Frontal cortex (tissue), 4 donors: ENCODE results near the gene TLR8. TPM values are rescaled to one million over a fixed set of nuclear protein-coding genes. Genes with fewer than 3 reads are reported as not detected.

ENCODE experiments used
- DNase-seq, 2 donors: peaks; one replicate each; pipeline ENCODE4 v3.0.0; 2012; ENCODE audit warnings: low spot score in 2 of 2
- FAIRE-seq: peaks from 2 replicates; lab custom pipeline; 2012; peaks lifted over from hg19 to GRCh38; lab: Jason Lieb, UNC
- total RNA-seq: library from RNA; depleted of rRNA; stranded (reverse); fragments of >200 nt; gene quantifications from one replicate; pipeline ENCODE4 v1.2.3, GENCODE V29; 2014
- donor health status: control.
- donor health status: control.
- donor health status: control.

The TLR8 gene
- total RNA-seq, 1 donor from 2014 or later = under 0.01 TPM

- FAIRE-seq = no peak
- DNase-seq = peak in 1 of 2 donors; percentile 8
These were observed 12.1 kb upstream of the TLR8 start for GRCh38 chrX:12894074-12895030.

- FAIRE-seq (no peak), DNase-seq (no peak)
These were observed 10.6 kb upstream of the TLR8 start for GRCh38 chrX:12895866-12896265.

GRCh38 chrX:12896935-12897334 lies 9.5 kb upstream of the TLR8 start:
- FAIRE-seq (no peak), DNase-seq (no peak)

- FAIRE-seq (no peak), DNase-seq (no peak)
These were observed 8.3 kb upstream of the TLR8 start for GRCh38 chrX:12898073-12898472.

- FAIRE-seq = no peak
These were observed 6.9 kb upstream of the TLR8 start for GRCh38 chrX:12899506-12899905.

DNA sequence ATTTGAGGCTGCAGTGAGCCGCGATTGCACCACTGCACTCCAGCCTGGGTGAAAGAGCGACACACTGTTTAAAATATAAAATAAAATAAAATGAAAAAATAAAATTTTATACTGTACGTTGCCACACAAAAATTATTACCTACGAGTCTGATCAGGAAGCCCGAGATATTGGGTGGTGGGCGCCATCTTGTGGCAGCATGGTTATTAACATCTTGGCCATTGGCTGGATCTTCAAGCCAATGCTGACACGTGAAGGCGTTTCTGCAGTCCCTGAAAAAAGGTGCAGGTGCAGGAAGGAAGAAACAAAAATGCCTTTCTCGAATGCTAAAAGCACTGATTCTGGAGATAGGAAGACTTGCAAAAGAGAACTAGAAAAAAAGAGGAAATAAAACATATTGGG lies 4.9 kb upstream of the TLR8 start:
- FAIRE-seq = no peak
- DNase-seq = peak in 1 of 2 donors; percentile 32

More at GRCh38 chrX:12899506-12899905, 6.9 kb upstream of the TLR8 start:
- no peak for DNase-seq

DNA sequence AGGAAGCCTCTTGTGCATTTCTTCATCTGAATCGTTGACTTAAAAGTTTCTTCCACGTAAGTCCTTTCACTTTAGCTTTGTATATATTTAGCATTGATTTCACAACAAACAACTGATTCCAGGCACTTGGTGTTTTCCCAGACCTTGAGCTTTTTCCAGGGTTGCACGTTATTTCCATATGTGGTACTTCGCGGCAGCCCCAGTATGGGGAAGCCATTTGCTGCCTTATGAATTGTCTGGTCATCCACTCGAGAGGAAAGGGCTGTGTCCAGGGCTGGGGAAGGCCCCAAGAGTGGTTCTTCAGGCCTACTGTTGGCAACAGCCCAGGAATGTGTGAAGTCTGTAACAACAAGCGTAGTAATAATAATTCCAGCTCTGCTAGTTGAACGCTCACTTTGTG lies 2.8 kb upstream of the TLR8 start:
- FAIRE-seq = no peak
- DNase-seq = no peak

GRCh38 chrX:12910423-12911121 lies 4.2 kb downstream of the TLR8 start:
- DNase-seq (no peak), FAIRE-seq (no peak)

DNA sequence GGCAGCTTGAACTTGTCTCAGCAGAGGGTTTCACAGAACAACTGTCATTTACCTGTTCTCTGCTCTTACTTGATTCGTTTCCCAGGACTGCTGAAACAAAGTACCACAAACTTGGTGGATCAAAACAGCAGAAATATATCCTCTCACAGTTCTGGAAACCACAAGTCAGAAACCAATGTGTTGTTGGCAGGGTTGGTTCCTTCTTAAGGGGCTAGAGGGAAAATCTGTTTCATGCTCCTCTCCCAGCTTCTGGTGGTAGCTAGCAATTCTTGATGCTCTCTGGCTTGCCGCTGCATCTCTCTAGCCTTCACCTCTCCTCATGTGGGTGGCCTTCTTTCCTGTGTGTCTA lies 4.7 kb downstream of the TLR8 start:
- no peak for DNase-seq
- no peak for FAIRE-seq

DNA sequence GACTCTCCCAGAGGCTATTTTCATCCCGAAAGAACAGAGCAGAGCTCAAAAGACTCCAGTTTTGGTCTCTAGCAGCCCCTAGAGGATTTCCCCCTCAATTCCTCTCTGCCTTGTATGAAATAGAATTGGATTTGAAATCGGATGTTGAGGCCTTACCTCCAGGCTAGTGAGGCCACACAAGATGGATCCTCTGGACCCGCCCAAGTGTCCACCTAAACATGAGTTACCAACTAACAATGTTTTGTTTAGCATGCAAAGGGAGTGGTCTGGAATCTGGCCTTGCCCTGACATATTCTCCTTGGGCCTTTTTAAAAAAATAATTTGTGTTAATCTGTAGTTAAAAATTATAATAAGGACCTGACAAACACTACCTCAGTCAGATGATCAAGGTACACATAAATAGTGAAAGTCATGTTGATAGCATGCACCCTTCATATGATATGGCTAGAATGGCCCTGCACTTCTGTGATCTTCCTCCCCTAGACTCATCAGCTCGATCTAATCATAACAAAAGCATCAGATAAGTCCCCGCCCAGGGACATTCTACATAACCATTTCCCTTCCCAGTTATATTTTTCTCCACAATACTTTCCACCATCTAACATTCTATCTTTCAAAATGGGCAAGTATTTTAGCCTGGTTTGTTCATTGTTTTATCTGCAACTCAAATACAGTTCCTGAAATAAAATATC lies 6.5 kb downstream of the TLR8 start:
- DNase-seq (no peak), FAIRE-seq (no peak)

- no peak for FAIRE-seq
These were observed 11.3 kb downstream of the TLR8 start for GRCh38 chrX:12917753-12918152.

GRCh38 chrX:12919051-12919450 lies 12.6 kb downstream of the TLR8 start:
- FAIRE-seq (no peak), DNase-seq (no peak)

More at GRCh38 chrX:12917753-12918152, 11.3 kb downstream of the TLR8 start:
- no peak for DNase-seq

DNA sequence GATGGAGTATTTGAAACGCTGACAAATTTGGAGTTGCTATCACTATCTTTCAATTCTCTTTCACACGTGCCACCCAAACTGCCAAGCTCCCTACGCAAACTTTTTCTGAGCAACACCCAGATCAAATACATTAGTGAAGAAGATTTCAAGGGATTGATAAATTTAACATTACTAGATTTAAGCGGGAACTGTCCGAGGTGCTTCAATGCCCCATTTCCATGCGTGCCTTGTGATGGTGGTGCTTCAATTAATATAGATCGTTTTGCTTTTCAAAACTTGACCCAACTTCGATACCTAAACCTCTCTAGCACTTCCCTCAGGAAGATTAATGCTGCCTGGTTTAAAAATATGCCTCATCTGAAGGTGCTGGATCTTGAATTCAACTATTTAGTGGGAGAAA lies 13.2 kb downstream of the TLR8 start:
- DNase-seq = no peak
- no peak for FAIRE-seq

- DNase-seq (no peak), FAIRE-seq (no peak)
These were observed 14.6 kb downstream of the TLR8 start for GRCh38 chrX:12920990-12921389.

- FAIRE-seq (no peak), DNase-seq (no peak)
These were observed 15.6 kb downstream of the TLR8 start for GRCh38 chrX:12921886-12922598.

DNA sequence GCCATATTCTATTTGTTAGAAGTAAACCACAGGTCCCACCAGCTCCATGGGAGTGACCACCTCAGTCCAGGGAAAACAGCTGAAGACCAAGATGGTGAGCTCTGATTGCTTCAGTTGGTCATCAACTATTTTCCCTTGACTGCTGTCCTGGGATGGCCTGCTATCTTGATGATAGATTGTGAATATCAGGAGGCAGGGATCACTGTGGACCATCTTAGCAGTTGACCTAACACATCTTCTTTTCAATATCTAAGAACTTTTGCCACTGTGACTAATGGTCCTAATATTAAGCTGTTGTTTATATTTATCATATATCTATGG lies 16.1 kb downstream of the TLR8 start:
- no peak for DNase-seq

GRCh38 chrX:12929701-12930100 lies 23.3 kb downstream of the TLR8 start:
- FAIRE-seq (no peak), DNase-seq (no peak)

More for the DNA sequence above, 16.1 kb downstream of the TLR8 start:
- FAIRE-seq = no peak

DNA sequence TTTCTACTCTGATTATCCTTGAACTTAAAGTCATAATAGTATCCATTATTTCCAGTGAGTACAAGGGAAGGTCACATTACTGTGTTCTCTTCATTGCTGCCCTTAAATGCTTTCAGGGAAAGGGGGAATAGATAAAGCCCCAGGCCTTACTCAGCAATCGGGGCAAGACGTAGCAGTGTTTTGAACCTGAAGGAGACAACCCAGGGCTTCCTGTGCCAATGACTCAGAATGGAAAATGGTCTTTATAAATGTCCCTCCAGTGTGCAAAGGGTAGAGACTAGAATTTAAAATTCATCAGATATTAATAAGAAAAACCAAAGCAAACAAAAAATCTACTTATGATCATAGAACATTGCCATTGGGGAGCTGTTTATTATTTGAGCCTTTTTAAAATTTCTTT lies 23.7 kb downstream of the TLR8 start:
- FAIRE-seq = no peak
- DNase-seq = no peak

GRCh38 chrX:12932244-12932643 lies 25.8 kb downstream of the TLR8 start:
- no peak for DNase-seq
- no peak for FAIRE-seq

- no peak for DNase-seq
- FAIRE-seq = no peak
These were observed 28.4 kb downstream of the TLR8 start for GRCh38 chrX:12934850-12935249.
